B cell (primary cell): Measurements from ENCODE around the gene NAP1L5. TPM values are rescaled to one million over a fixed set of nuclear protein-coding genes. Genes with fewer than 3 reads are reported as not detected.

Experiments used
- ATAC-seq: fragments of 200-7000 bp; cut with Tn5 transposase; one replicate; pipeline ENCODE4 v1.10.0; 2021; ENCODE audit warnings: low read depth, mild to moderate bottlenecking, moderate number of reproducible peaks, moderate library complexity
- CTCF ChIA-PET: fragments of 350-600 bp; sonication (Branson Sonifier 250); formaldehyde crosslinking; loops from one replicate; lab custom pipeline; 2021; ENCODE audit warnings: antibody characterized with exemption, inconsistent platforms; lab: Charles Lee
- POLR2A ChIA-PET: fragments of 350-600 bp; sonication (Branson Sonifier 250); formaldehyde crosslinking; loops from one replicate; lab custom pipeline; 2021; ENCODE audit warnings: antibody characterized with exemption; lab: Charles Lee
- DNase-seq: peaks from one replicate; pipeline ENCODE4 v3.0.0; 2013
- H2AFZ ChIP-seq: 2 replicates; pipeline ENCODE4 v1.6.1; 2012; ENCODE audit warnings: mild to moderate bottlenecking, low read depth, low read length; ENCODE audit not compliant: insufficient read depth, poor library complexity, severe bottlenecking
- H3K27ac ChIP-seq, 2 donors: 1 replicate in 1 of 2; 2 replicates in 1 of 2; pipeline ENCODE4 v1.5.1; 2012 to 2013; ENCODE audit warnings: low read length in 2 of 2, mild to moderate bottlenecking in 2 of 2, moderate library complexity in 1 of 2
- H3K27me3 ChIP-seq, 4 experiments: fragments of 200-600 bp in 1 of 4; sonication (generic) in 1 of 4; replicated peaks in 1 of 4; 1 replicate in 2 of 4; 2 replicates in 2 of 4; pipeline versions ENCODE4 v1.6.1 to v1.7.0; 2013 to 2016; ENCODE audit warnings: low read length in 3 of 4, mild to moderate bottlenecking in 2 of 4, mixed read lengths in 1 of 4, moderate library complexity in 1 of 4; ENCODE audit not compliant: insufficient read depth in 4 of 4, control insufficient read depth in 3 of 4; ENCODE audit errors: control extremely low read depth in 1 of 4
- H3K36me3 ChIP-seq, 2 experiments: replicated peaks in 1 of 2; 1 replicate in 1 of 2; 2 replicates in 1 of 2; pipeline versions ENCODE4 v1.6.1 to v1.7.1; 2013; ENCODE audit warnings: low read length in 1 of 2; ENCODE audit not compliant: insufficient read depth in 2 of 2, control insufficient read depth in 1 of 2; ENCODE audit errors: control extremely low read depth in 1 of 2, extremely low read depth in 1 of 2
- H3K4me1 ChIP-seq, 2 donors: fragments of 200-600 bp in 1 of 2; sonication (generic) in 1 of 2; 1 replicate in 1 of 2; 2 replicates in 1 of 2; pipeline versions ENCODE4 v1.5.1 to v1.6.1; 2013 to 2017; ENCODE audit warnings: low read length in 2 of 2; ENCODE audit not compliant: control insufficient read depth in 2 of 2, insufficient read depth in 2 of 2
- H3K4me2 ChIP-seq: replicated peaks from 2 replicates; pipeline ENCODE3; 2012; ENCODE audit warnings: mild to moderate bottlenecking, low read depth, low read length; ENCODE audit not compliant: poor library complexity, severe bottlenecking
- H3K4me3 ChIP-seq, 5 experiments: fragments of 200-600 bp in 1 of 5; sonication (generic) in 1 of 5; 1 replicate in 3 of 5; 2 replicates in 2 of 5; pipeline versions ENCODE4 v1.5.1 to v1.7.0; 2011 to 2016; ENCODE audit warnings: low read length in 4 of 5, mild to moderate bottlenecking in 4 of 5, low read depth in 2 of 5, control low read depth in 1 of 5, moderate library complexity in 1 of 5; ENCODE audit not compliant: insufficient read depth in 1 of 5; ENCODE audit errors: control extremely low read depth in 1 of 5, extremely low read depth in 1 of 5
- H3K79me2 ChIP-seq: fragments of 200-600 bp; sonication (generic); one replicate; pipeline ENCODE4 v1.6.0; 2016; ENCODE audit warnings: low read length; ENCODE audit not compliant: control insufficient read depth, insufficient read depth
- H3K9ac ChIP-seq: fragments of 200-600 bp; sonication (generic); 2 replicates; pipeline ENCODE4 v1.6.1; 2017; ENCODE audit warnings: mild to moderate bottlenecking, low read length, moderate library complexity
- H3K9me3 ChIP-seq, 3 donors: one replicate each; pipeline versions ENCODE4 v1.6.1 to v1.7.1; 2013; ENCODE audit warnings: low read length in 2 of 3; ENCODE audit not compliant: control insufficient read depth in 2 of 3, insufficient read depth in 1 of 3; ENCODE audit errors: control extremely low read depth in 1 of 3
- H4K20me1 ChIP-seq: 2 replicates; pipeline ENCODE4 v1.6.0; 2012; ENCODE audit warnings: mild to moderate bottlenecking, low read length; ENCODE audit not compliant: insufficient read depth, control insufficient read depth, poor library complexity, severe bottlenecking
- H3K27ac Mint-ChIP-seq: one replicate; pipeline ENCODE4 v1.8.0; 2021; ENCODE audit warnings: mixed read lengths
- H3K27me3 Mint-ChIP-seq: one replicate; pipeline ENCODE4 v1.8.0; 2021; ENCODE audit warnings: mixed read lengths
- H3K4me1 Mint-ChIP-seq: one replicate; pipeline ENCODE4 v1.8.0; 2021; ENCODE audit warnings: mixed read lengths
- H3K4me3 Mint-ChIP-seq: one replicate; pipeline ENCODE4 v1.8.0; 2021; ENCODE audit warnings: mixed read lengths
- H3K9me3 Mint-ChIP-seq: one replicate; pipeline ENCODE4 v1.8.0; 2022; ENCODE audit warnings: mixed read lengths; ENCODE audit not compliant: insufficient read depth
- EZH2 ChIP-seq: IDR thresholded peaks from 2 replicates; pipeline ENCODE4 v1.6.1; 2012; ENCODE audit warnings: borderline replicate concordance, low read depth, mild to moderate bottlenecking, moderate library complexity, low read length; ENCODE audit not compliant: insufficient read depth, poor library complexity, severe bottlenecking
- WGBS: methylation state at CpG from one replicate; pipeline ENCODE4 v1.1.5; 2013; ENCODE audit warnings: missing lambda C conversion rate; ENCODE audit not compliant: insufficient coverage; 5-methylcytosine and 5-hydroxymethylcytosine counted together
- intact Hi-C: fragments of 100-400 bp; cut with micrococcal nuclease; formaldehyde crosslinking; loops from one replicate; pipeline ENCODE4 v1.10.0; 2022
- polyA plus RNA-seq: library from polyadenylated mRNA; depleted of rRNA; stranded (reverse); fragments of >200 nt; gene quantifications from 2 replicates; pipeline ENCODE4 v1.2.3, GENCODE V29; 2012
- total RNA-seq, 2 donors: library from RNA; stranded (reverse); fragments of 120-200 nt in 1 of 2; gene quantifications; 1 replicate in 1 of 2; 2 replicates in 1 of 2; pipeline versions ENCODE4 v1.2.3 to v1.2.4, GENCODE V29; 2013 to 2022
- TF ChIP-seq, protein P1 (sequence below): fragments of 200-600 bp; IDR thresholded peaks from one replicate; pipeline ENCODE4 v1.8.0; 2022; ENCODE audit warnings: antibody characterized with exemption, mild to moderate bottlenecking

The NAP1L5 gene
- total and polyA plus RNA-seq, 2 donors (not counting 1 experiment from before 2014, with no cell fraction given): 1.5 to 1.7 TPM

DNA sequence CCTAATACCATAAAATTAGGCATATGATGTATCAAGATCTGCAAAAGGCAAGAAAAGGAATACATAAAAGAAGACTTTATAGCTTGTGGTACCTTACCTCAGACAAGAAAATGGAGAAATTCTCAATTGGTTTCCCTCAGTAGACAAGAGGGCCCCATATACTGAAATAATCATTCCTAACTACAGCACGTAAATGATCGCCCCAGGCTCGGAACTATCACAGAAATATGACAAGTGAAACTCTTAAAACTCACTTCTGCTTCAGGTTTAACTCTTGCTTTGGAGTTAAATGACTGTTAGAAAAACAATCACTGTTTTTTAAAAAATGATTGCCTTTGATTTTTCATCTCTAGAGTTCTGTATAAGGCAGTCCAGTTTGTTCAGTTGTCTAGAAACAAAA is 38.6 kb upstream of the NAP1L5 start:
- Histone ChIP-seq H3K36me3 (no peaks in the 10 kb centered on the region), H3K4me2 (no peak overlapping the region), H3K9ac (no peak overlapping the region), H4K20me1 (no peaks in the 10 kb centered on the region), H3K4me1 (peaks cover 16% of the 10 kb centered on the region in 2 donors), H3K27me3 (no peaks in the 10 kb centered on the region), H3K9me3 (no peaks in the 10 kb centered on the region), H3K27ac (no peak overlapping the region), H3K4me3 (no peak overlapping the region), H2AFZ (no peak overlapping the region), H3K79me2 (no peaks in the 10 kb centered on the region)
- ChIA-PET POLR2A (no interaction called here), CTCF (interaction anchor here (0.8 to 1.6 kb wide), 2 partner anchors 17 to 197 kb away, joined by 3 to 4 read pairs; no protein-coding TSS in a partner anchor)
- Mint-ChIP-seq H3K4me1 (peaks cover 18% of the 10 kb centered on the region), H3K9me3 (no peaks in the 10 kb centered on the region), H3K27me3 (peaks cover 10% of the 10 kb centered on the region), H3K4me3 (no peak overlapping the region), H3K27ac (no peak overlapping the region)
- TF ChIP-seq, protein P1, sequence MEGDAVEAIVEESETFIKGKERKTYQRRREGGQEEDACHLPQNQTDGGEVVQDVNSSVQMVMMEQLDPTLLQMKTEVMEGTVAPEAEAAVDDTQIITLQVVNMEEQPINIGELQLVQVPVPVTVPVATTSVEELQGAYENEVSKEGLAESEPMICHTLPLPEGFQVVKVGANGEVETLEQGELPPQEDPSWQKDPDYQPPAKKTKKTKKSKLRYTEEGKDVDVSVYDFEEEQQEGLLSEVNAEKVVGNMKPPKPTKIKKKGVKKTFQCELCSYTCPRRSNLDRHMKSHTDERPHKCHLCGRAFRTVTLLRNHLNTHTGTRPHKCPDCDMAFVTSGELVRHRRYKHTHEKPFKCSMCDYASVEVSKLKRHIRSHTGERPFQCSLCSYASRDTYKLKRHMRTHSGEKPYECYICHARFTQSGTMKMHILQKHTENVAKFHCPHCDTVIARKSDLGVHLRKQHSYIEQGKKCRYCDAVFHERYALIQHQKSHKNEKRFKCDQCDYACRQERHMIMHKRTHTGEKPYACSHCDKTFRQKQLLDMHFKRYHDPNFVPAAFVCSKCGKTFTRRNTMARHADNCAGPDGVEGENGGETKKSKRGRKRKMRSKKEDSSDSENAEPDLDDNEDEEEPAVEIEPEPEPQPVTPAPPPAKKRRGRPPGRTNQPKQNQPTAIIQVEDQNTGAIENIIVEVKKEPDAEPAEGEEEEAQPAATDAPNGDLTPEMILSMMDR: no peak
- no peak for TF ChIP-seq EZH2
- ATAC-seq: no peak
- intact Hi-C loops: no loop called here
- DNase-seq: no peak
- WGBS: no CpG with 5 or more reads among the region's 3 CpGs

DNA sequence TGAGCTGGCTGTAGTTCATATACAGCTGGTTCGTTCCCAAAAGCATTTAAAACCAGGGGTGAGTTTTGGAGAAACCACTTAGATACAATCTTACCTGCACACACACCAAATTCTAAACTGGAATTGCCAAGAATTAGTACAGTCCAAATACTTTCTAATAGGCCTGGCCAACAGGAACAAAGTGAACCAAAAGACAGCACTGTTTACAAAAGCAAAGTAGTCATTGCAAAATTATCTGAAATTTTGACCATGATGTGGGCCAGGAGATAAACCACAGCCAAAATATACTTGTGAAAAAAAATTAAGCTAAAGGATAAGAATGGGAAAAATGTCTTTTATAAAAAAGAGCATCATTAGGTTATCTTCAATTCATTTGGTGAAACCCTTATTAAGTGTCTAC is 37.9 kb upstream of the NAP1L5 start:
- Mint-ChIP-seq H3K27ac (no peak overlapping the region), H3K9me3 (no peaks in the 10 kb centered on the region), H3K4me3 (no peak overlapping the region), H3K27me3 (peaks cover 6% of the 10 kb centered on the region), H3K4me1 (peaks cover 18% of the 10 kb centered on the region)
- Histone ChIP-seq H3K9ac (no peak overlapping the region), H3K27me3 (no peaks in the 10 kb centered on the region), H4K20me1 (no peaks in the 10 kb centered on the region), H3K36me3 (no peaks in the 10 kb centered on the region), H3K79me2 (no peaks in the 10 kb centered on the region), H3K27ac (no peak overlapping the region), H3K4me2 (no peak overlapping the region), H3K4me1 (peaks cover 16% of the 10 kb centered on the region in 2 donors), H3K9me3 (no peaks in the 10 kb centered on the region), H2AFZ (no peak overlapping the region), H3K4me3 (no peak overlapping the region)
- ChIA-PET POLR2A (no interaction called here), CTCF (no interaction called here)
- TF ChIP-seq EZH2: no peak
- TF ChIP-seq, protein P1: no peak
- no CpG with 5 or more reads among the region's 1 CpG for WGBS
- intact Hi-C loops: no loop called here
- DNase-seq (no peak), ATAC-seq (no peak)
